Hepatocyte (in vitro differentiated cells): Measurements from ENCODE around the gene CPE.

Experiments
- CTCF ChIP-seq: fragments of 200-600 bp; sonication (generic); IDR thresholded peaks from 2 replicates; pipeline ENCODE4 v1.5.1; 2016; ENCODE audit warnings: antibody characterized with exemption, mild to moderate bottlenecking; ENCODE audit not compliant: poor library complexity
- EZH2 ChIP-seq: fragments of 200-600 bp; sonication (generic); IDR thresholded peaks from 2 replicates; pipeline ENCODE4 v1.6.1; 2016; ENCODE audit warnings: antibody characterized with exemption, mild to moderate bottlenecking, borderline replicate concordance

- TF ChIP-seq CTCF (no peak), EZH2 (no peak)
Measured at GRCh38 chr4:165368567-165368966, 10.2 kb upstream of the CPE start.
